Stimulated activated CD4-positive, alpha-beta T cell treated with anti-CD3 and anti-CD28 coated beads, Interleukin-4, amount 100 ng/mL, for 1 hour (primary cell): ENCODE data around the gene WEE1.
A peak's percentile ranks its signal among the peaks of the same experiment; 100 is the strongest.
"Not testable (repeated sequence)": the region's sequence is repeated elsewhere in the genome, so short reads cannot be mapped to it uniquely, and the experiment has no call there.

Source experiments
- DNase-seq: peaks from one replicate; pipeline ENCODE4 v3.0.0-alpha.2; 2020

Gene WEE1

GRCh38 chr11:9573052-9573774, at the start of gene WEE1:
Gene WEE1 (plus strand): TSS chr11:9573670. CDS start chr11:9573934, 264 bp downstream.
- peak; percentile 97 for DNase-seq

GRCh38 chr11:9524001-9524400, 49.5 kb upstream of the WEE1 start:
- no peak for DNase-seq

GRCh38 chr11:9525116-9525515, 48.4 kb upstream of the WEE1 start:
- no peak for DNase-seq

- no peak for DNase-seq
These were observed 45.9 kb upstream of the WEE1 start for GRCh38 chr11:9527481-9528135.

GRCh38 chr11:9528136-9528501, 45.4 kb upstream of the WEE1 start:
- no peak for DNase-seq

GRCh38 chr11:9528573-9529333, 44.7 kb upstream of the WEE1 start:
- no peak for DNase-seq

GRCh38 chr11:9529334-9529650, 44.2 kb upstream of the WEE1 start:
- DNase-seq = no peak

GRCh38 chr11:9530020-9530621, 43.3 kb upstream of the WEE1 start:
- no peak for DNase-seq

GRCh38 chr11:9530901-9531625, 42.4 kb upstream of the WEE1 start:
- DNase-seq = no peak

- no peak for DNase-seq
These were observed 40.4 kb upstream of the WEE1 start for GRCh38 chr11:9533058-9533457.

GRCh38 chr11:9533736-9534473, 39.6 kb upstream of the WEE1 start:
- DNase-seq = no peak

- DNase-seq = peak; percentile 86
These were observed 38.2 kb upstream of the WEE1 start for GRCh38 chr11:9535189-9535781.

- no peak for DNase-seq
These were observed 34.9 kb upstream of the WEE1 start for GRCh38 chr11:9538548-9538947.

GRCh38 chr11:9549216-9549615, 24.3 kb upstream of the WEE1 start:
- DNase-seq = not testable (repeated sequence)

- DNase-seq = no peak
These were observed 23.3 kb upstream of the WEE1 start for GRCh38 chr11:9550191-9550628.

GRCh38 chr11:9561279-9561982, 12.0 kb upstream of the WEE1 start:
- DNase-seq = no peak

GRCh38 chr11:9562716-9563115, 10.8 kb upstream of the WEE1 start:
- DNase-seq = no peak

GRCh38 chr11:9563196-9563730, 10.2 kb upstream of the WEE1 start:
- DNase-seq = no peak

GRCh38 chr11:9565822-9566560, 7.5 kb upstream of the WEE1 start:
- peak; percentile 33 for DNase-seq

GRCh38 chr11:9566561-9567063, 6.9 kb upstream of the WEE1 start:
- no peak for DNase-seq
